DOHH2 (cell line): ENCODE data around the gene TPCN2.

ENCODE experiments used
- CTCF ChIP-seq: fragments of 200-600 bp; sonication (generic); IDR thresholded peaks from one replicate; pipeline ENCODE4 v1.5.1; 2014; ENCODE audit warnings: antibody characterized with exemption, mild to moderate bottlenecking, low read depth, low read length; ENCODE audit not compliant: poor library complexity, severe bottlenecking
- EZH2phosphoT487 ChIP-seq: fragments of 200-600 bp; sonication (generic); IDR thresholded peaks from 2 replicates; pipeline ENCODE4 v1.6.1; 2017; ENCODE audit warnings: borderline replicate concordance, mild to moderate bottlenecking, antibody characterized with exemption, low read length, moderate library complexity, mixed read lengths

- no peak for TF ChIP-seq CTCF
- no peak for TF ChIP-seq EZH2phosphoT487
Measured at GRCh38 chr11:69166218-69167115, 117.7 kb downstream of the TPCN2 start.
